DOHH2 (cell line): Measurements from ENCODE around the gene CLCN7.

Experiments used
- CTCF ChIP-seq: fragments of 200-600 bp; sonication (generic); IDR thresholded peaks from one replicate; pipeline ENCODE4 v1.5.1; 2014; ENCODE audit warnings: antibody characterized with exemption, mild to moderate bottlenecking, low read depth, low read length; ENCODE audit not compliant: poor library complexity, severe bottlenecking
- EZH2phosphoT487 ChIP-seq: fragments of 200-600 bp; sonication (generic); IDR thresholded peaks from 2 replicates; pipeline ENCODE4 v1.6.1; 2017; ENCODE audit warnings: borderline replicate concordance, mild to moderate bottlenecking, antibody characterized with exemption, low read length, moderate library complexity, mixed read lengths

DNA sequence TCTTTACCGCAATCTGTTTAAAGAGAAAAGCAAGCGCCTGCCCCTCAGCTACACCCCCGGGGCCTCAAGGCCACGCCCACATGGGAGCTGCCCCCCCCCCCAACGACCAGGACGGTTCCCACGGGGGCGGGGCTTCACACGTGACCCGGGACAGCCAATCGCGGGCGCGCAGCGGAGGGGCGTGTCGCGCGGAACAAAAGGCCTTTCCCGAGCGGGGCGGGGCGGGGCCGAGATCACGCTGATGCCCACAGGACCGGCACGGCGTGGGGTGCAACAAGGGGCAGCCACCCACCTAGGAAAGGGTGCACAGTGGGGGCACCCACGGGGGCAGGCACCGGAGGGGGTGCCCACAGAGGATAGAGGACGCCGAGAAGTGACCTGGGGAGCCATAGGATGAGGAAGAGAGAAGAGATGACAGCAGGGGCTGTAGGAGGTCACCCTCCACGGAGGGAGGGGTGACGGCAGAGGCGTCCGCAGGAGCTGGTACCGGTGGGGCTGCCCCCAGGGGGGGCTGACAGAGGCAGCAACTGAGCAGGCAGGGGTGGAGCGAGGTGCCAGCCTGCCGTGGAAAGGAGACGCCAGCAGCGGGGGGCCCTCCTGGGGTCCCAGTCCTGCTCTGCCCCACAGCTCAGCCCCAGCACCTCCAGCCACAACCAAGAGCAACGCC is 66.5 kb downstream of the CLCN7 start:
- TF ChIP-seq CTCF = no peak
- no peak for TF ChIP-seq EZH2phosphoT487
